ENCODE results near the gene GMEB2. TPM values are rescaled to one million over a fixed set of nuclear protein-coding genes. Genes with fewer than 3 reads are reported as not detected.
"Not testable (repeated sequence)": the region's sequence is repeated elsewhere in the genome, so short reads cannot be mapped to it uniquely, and the experiment has no call there.

GMEB2 gene
- total RNA-seq, 1 experiment from 2014 or later: 42.5 TPM

- no peak for DNase-seq (ENCODE audit: low spot score)
Observed at GRCh38 chr20:63617092-63617875, 9.6 kb downstream of the GMEB2 start.

GRCh38 chr20:63613863-63614594 is 12.9 kb downstream of the GMEB2 start:
- DNase-seq (ENCODE audit: low spot score): not testable (repeated sequence)

- no peak for DNase-seq (ENCODE audit: low spot score)
Observed at GRCh38 chr20:63612276-63612931, 14.5 kb downstream of the GMEB2 start.

DNA sequence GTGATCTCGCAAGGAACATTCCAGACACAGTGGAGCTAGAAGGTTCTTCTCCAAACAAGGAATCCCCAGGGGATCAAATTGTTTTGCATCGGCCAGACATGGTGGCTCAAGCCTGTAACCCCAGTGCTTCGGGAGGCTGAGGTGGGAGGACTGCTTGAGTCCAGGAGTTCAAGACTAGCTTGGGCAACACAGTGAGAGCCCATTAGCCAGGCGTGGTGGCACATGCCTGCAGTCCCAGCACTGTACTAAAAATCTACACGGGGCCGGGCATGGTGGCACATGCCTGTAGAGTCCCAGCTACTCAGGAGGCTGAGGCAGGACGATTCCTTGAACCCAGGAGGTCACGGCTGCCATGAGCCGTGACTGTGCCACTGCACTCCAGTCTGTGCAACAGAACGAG is 15.3 kb downstream of the GMEB2 start:
- no peak for DNase-seq (ENCODE audit: low spot score)

DNA sequence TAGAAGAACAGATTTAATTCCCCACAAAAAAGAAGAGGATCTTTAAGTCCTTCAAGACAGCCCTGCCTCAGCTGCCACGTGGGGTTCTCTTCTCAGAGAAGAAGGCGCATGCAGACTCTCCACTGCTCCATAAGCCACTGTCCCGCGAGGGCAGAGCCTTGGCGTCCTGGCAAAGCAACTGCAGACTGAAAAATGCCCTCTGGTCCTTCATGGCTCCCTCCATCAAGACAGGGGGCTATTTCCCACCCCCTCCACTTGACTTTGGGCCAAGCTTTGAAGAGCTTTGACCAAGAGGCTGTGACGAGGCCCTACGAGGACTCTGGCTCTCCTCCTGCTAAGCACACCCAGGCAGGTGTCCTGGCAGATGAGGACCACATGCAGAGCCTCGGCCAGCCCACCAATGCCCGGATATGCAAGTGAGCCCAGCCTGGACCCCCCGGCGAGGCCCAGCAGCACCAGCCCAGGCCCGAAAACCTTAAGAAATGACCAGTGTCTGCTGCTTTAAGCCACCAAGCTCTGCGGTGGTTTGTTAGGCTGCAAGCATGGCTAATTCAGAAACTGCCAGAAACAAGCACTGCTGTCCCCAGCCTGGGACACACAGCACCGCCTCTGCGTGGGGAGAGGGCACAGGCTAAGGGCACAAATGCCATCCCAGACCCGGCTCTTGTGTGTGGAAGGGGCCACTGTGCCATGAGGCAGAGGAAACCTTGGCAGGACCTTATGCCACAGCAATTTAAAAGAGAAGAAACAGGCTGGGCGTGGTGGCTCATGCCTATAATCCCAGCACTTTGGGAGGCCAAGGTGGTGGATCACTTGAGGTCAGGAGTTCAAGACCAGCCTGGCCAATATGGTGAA is 16.1 kb downstream of the GMEB2 start:
- DNase-seq (ENCODE audit: low spot score): no peak

GRCh38 chr20:63606686-63607085 is 20.2 kb downstream of the GMEB2 start:
- DNase-seq (ENCODE audit: low spot score): no peak

DNA sequence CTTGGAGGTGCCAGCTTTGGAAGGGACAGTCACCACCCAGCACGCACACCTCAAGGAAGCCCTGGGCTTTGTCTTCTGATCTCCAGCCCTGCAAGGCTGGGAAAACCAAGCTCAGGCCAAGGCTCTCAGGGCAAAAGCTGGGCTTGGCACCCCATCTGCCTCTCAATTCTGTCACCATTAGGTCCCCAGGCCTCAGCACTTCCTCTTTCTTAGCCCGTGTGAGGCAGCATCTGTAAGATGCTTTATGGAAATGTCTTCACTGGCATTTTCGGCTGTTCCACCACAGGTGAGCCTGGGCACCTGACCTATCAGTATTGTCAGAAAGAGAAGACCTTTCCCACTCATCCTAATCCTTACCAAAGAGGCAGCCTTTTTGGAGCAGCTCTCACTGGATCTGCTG is 24.6 kb downstream of the GMEB2 start:
- no peak for DNase-seq (ENCODE audit: low spot score)

DNA sequence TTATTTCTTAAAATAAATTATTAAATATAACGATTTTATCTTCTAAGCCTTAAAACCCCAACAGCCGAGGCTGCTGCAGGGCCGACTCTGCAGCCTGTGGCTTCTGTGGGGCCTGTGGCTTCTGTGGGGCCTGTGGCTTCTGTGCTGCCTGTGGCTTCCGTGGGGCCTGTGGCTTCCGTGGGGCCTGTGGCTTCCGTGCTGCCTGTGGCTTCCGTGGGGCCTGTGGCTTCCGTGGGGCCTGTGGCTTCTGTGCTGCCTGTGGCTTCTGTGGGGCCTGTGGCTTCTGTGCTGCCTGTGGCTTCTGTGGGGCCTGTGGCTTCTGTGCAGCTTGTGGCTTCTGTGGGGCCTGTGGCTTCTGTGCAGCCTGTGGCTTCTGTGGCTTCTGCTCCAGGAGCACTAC is 25.2 kb downstream of the GMEB2 start:
- not testable (repeated sequence) for DNase-seq (ENCODE audit: low spot score)

DNA sequence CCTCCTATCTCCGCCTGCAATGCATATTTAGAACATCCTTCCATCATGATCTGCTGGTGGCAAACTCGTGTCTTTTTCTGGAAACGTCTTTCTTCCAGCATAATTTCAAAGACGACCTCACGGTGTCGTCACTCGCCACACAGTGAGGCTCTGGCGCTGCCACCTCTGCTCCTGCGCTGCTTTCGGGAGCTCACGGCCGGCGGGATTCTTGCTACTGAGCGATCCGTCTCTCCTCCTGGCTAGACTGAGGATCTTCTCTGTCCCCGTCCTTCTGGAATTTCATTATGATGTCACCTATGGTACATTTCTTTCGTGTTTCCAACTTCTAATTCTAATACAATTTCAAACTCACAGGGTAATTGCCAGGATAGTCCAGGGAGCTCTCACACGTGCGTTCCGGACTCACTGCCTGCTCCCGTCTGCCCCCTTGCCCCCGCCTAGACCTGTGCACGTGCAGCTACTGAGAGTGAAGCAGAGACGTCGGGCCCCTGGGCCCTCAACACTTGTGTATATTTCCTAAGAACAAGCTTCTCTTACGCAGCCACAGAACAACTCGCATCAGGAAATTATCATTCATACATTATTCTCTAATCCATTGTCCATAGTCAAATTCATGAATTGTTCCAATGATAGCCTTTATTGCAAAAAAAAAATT is 27.4 kb downstream of the GMEB2 start:
- no peak for DNase-seq (ENCODE audit: low spot score)

GRCh38 chr20:63598479-63599395 is 28.2 kb downstream of the GMEB2 start:
- no peak for DNase-seq (ENCODE audit: low spot score)

DNA sequence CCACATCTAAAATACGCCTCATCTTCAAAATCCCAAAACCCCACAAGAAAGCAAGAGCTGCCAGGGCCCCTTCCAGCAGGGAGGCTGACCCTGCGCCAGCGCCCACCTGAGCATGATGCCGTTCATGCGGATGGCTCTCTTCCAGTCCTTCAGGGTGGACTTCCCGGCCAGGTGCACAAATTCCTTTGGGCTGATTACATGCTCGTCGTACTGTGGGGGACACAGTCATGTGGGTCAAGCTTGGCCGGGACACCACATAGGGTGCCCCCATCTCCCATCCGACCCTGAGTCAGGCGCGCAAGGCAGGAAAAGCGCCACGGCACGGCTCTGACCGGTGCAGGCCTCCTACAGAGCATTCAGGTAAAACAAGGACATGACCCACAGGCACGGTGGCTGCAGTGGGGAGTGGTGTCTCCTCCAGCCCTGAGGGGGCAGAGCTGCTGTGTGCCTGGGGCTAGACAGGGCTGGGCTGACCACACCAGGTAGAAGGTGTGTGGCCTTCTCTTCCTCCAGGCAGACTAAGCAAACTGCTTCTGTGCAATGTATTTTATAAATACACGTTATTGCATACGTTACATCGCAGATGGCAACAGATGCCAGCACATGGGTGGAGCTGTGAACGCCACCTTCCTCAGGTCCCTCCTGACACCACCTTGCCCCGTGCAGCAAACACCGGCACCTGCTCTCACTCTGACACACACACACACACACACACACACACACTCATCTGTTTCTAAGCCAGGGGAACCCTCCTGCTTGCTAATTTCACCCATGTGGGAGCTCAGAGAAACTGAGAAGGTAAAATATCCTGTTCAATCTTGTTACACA is 29.0 kb downstream of the GMEB2 start:
- peak; percentile 63 for DNase-seq (ENCODE audit: low spot score)

DNA sequence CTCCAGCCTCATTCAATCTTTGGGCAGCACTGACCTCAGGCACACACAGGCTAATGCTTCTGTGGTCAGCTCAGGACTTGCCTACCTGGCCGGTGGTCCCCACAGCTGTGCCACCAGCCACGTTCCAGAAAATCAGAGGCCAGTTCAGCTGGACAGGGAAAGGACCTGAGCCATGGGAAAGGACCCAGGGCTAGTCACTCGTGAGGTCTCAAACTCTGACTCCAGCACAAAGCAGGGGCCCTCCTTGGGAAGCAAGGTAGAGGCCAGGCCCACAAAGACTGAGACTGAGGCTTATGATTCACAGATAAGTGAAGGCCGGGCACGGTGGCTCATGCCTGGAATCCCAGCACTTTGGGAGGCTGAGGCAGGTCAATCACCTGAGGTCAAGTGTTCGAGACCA is 30.5 kb downstream of the GMEB2 start:
- no peak for DNase-seq (ENCODE audit: low spot score)

GRCh38 chr20:63595416-63596127 is 31.3 kb downstream of the GMEB2 start:
- DNase-seq (ENCODE audit: low spot score): no peak

DNA sequence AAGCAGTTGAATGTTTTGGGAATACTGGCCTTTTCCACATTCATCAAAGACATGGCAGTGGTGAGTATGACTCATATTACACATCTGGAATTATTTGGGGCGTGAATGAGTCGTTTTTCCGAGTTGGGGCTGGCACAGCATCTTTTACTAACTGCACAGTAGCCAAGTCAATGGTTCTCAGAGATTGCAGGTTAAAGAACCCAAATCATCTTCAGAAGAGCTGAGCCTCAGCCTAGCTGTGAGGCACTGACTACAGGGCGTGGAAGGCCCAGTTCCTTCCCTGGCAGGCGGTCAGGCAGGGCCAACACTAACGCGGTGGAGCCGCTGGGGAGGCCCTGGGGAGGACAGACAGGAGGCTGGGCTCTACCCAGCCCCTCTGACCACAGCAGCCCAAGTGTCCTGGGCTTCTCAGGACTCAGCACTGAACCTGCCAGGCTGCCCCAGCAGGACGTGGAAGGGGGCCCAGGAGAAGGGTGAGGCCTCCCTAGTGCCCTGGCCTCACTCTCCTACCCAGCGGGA is 32.8 kb downstream of the GMEB2 start:
- no peak for DNase-seq (ENCODE audit: low spot score)

GRCh38 chr20:63592661-63593060 is 34.2 kb downstream of the GMEB2 start:
- no peak for DNase-seq (ENCODE audit: low spot score)

DNA sequence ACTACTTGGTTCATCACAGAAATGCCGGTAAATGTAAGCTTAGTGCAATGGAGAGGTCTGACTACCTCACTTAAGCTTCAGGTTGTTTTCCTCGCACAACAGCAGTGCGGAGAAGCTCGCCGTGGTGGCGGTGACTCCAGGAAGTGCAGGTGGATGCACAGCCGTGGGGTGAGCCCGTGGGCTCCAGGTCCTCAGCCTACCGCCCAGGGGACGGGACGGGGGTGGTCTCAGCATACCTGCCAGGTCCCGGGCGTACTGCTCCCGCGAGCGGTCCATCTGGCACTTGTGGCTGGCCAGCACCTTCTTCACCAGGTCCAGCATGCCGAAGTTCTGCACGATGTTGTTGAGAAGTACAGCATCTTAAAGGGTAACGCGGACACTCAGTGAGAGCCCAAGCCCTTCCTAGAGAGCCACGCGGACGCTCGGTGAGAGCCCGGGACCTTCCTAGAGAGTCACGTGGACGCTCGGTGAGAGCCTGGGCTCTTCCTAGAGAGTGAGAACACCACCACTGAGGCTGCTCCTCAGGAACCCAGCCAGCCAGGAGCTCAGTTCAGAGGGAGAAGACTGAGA is 35.0 kb downstream of the GMEB2 start:
- DNase-seq (ENCODE audit: low spot score): no peak

- DNase-seq (ENCODE audit: low spot score): no peak
Observed at GRCh38 chr20:63591147-63591533, 35.8 kb downstream of the GMEB2 start.

Measured in HT-29 (cell line).